ENCODE results near the gene COL15A1. TPM values are rescaled to one million over a fixed set of nuclear protein-coding genes. Genes with fewer than 3 reads are reported as not detected.

The COL15A1 gene
- total RNA-seq, 1 experiment from 2014 or later, result 0.22 TPM

- TF ChIP-seq ATF6 (CRISPR knock-in tag; IDR thresholded peaks at IDR 0.05) (no peak), ZNF425 (CRISPR knock-in tag; conservative IDR thresholded peaks at IDR 0.05) (no peak), ZNF121 (CRISPR knock-in tag; IDR thresholded peaks at IDR 0.05) (no peak), GABPB1 (CRISPR knock-in tag; IDR thresholded peaks at IDR 0.05) (no peak), SMAD4 (CRISPR knock-in tag; IDR thresholded peaks at IDR 0.05) (no peak), FOXP4 (CRISPR knock-in tag; IDR thresholded peaks at IDR 0.05) (no peak), PREB (CRISPR knock-in tag; IDR thresholded peaks at IDR 0.05; ENCODE audit: borderline replicate concordance) (no peak), CDX4 (CRISPR knock-in tag; IDR thresholded peaks at IDR 0.05; ENCODE audit: borderline replicate concordance) (no peak), JUN (CRISPR knock-in tag; IDR thresholded peaks at IDR 0.05) (no peak), ATF1 (CRISPR knock-in tag; IDR thresholded peaks at IDR 0.05) (no peak), MLX (CRISPR knock-in tag; IDR thresholded peaks at IDR 0.05) (no peak), CBFB (CRISPR knock-in tag; IDR thresholded peaks at IDR 0.05; ENCODE audit: low read depth) (no peak), NFE2L1 (CRISPR knock-in tag; IDR thresholded peaks at IDR 0.05) (no peak), AR (CRISPR knock-in tag; IDR thresholded peaks at IDR 0.05) (no peak), GRHL2 (CRISPR knock-in tag; IDR thresholded peaks at IDR 0.05; ENCODE audit: insufficient replicate concordance, severe bottlenecking) (no peak), RELA (CRISPR knock-in tag; IDR thresholded peaks at IDR 0.05; ENCODE audit: borderline replicate concordance) (no peak), ZNF138 (CRISPR knock-in tag; conservative IDR thresholded peaks at IDR 0.05) (no peak), IRF1 (CRISPR knock-in tag; IDR thresholded peaks at IDR 0.05) (no peak), MAX (CRISPR knock-in tag; IDR thresholded peaks at IDR 0.05) (no peak)
- CTCF ChIA-PET, result interaction anchor here (0.6 to 3.4 kb wide), 9 partner anchors 10 to 139 kb away, joined by 3 to 17 read pairs (median 4); partner anchors contain the start of gene TGFBR1
- H3K27ac Mint-ChIP-seq, result no peak overlapping the region
Measured at GRCh38 chr9:99001892-99002291, 58.2 kb downstream of the COL15A1 start.

More at GRCh38 chr9:99001892-99002291, 58.2 kb downstream of the COL15A1 start:
- Mint-ChIP-seq H3K36me3 (no peaks in the 10 kb centered on the region; the same call in 1 of the 2 replicates), H3K27me3 (ENCODE audit: low read depth) (peaks cover 11% of the 10 kb centered on the region), H3K4me1 (peaks cover 23% of the 10 kb centered on the region), H3K4me3 (no peak overlapping the region), H3K9me3 (peaks cover 22% of the 10 kb centered on the region)
- POLR2A ChIA-PET, result no interaction called here
- ATAC-seq (no peak), DNase-seq (ENCODE audit: low spot score) (no peak)

Data from WTC11 (cell line).